ENCODE measurements around the gene IZUMO4.

Gene IZUMO4, protein sequence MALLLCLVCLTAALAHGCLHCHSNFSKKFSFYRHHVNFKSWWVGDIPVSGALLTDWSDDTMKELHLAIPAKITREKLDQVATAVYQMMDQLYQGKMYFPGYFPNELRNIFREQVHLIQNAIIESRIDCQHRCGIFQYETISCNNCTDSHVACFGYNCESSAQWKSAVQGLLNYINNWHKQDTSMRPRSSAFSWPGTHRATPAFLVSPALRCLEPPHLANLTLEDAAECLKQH

DNA sequence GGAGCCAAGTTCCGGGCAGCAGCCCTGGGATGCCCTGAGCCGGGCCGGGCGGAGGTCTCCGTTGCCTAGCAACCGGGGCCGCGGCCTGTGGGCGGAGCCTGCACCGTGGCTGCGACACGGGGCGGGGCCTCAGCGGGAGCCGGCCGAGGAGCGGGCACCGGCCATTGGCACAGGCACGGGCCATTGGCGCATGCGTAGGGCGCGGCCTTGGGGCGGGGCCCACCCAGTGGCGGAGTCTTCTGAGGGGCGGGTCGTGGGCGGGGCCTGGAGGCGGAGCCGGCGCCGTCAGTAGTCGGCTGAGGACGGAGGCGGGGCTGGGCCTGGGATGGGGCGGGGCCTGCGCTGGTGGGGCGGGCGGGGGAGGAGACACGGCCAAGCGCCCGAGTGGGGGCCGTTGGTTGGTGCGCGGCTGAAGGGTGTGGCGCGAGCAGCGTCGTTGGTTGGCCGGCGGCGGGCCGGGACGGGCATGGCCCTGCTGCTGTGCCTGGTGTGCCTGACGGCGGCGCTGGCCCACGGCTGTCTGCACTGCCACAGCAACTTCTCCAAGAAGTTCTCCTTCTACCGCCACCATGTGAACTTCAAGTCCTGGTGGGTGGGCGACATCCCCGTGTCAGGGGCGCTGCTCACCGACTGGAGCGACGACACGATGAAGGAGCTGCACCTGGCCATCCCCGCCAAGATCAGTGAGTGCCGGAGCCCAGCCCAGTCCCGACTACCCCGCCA is at the start of gene IZUMO4:
Gene IZUMO4, plus strand, starts transcription at position 436 of the 723 bp plus-strand sequence. Its CDS starts 31 bp downstream, at position 467.
- peak; percentile 99 to 100 (median 99) for DNase-seq (ENCODE audit: low read depth in 2 of 3, low spot score in 2 of 3)

DNA sequence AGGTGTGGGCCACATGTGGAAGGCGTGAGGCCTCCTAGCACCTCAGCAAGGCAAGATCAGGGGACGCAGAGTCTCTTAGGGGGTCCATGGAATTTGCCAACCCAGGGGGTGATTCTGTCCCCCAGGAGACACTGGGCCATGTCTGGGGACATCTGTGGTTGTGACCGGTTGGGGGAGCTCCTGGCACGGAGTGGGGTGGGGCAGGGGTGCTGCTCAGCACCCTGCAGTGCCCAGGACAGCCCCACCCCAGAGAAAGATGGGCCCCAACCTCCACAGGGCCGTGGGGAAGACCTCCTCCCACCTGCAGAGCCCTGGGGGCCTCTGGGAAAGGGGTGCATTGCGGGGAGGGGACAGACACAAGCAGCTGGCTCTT is 49.7 kb upstream of the IZUMO4 start:
- no peak for DNase-seq (ENCODE audit: low read depth in 2 of 3, low spot score in 2 of 3)

DNA sequence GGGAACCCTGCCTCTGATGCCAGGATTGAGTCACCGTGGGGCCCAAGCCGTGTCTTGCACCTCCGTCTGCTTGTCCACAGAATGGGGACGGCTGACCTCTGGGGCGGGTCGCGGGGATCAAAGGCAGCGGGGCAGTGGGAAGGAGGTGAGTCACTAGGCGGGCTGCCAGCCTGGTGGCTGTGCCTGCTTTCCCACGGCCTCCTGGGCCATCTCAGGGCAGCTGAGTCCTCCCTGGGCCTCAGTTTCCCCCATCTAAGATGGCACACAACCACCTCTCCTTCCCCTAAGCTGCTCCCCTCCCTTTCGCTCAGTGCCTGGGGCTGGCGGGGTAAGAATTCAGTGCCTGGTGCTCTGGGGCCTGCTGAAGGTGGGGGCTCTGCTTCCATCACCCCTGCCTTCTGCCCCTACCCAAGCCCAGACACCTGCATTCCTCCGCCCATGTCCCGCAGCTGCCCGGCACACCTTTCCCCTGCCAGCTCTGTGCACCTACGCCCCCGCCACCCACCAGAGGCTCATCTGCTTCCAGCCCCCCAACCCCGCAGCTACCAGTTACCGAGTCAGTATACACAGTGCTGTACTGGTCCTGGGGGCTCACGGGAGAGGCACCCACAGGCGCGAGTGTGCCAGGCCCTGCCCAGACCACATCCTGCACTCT is 49.1 kb upstream of the IZUMO4 start:
- no peak for DNase-seq (ENCODE audit: low read depth in 2 of 3, low spot score in 2 of 3)

DNA sequence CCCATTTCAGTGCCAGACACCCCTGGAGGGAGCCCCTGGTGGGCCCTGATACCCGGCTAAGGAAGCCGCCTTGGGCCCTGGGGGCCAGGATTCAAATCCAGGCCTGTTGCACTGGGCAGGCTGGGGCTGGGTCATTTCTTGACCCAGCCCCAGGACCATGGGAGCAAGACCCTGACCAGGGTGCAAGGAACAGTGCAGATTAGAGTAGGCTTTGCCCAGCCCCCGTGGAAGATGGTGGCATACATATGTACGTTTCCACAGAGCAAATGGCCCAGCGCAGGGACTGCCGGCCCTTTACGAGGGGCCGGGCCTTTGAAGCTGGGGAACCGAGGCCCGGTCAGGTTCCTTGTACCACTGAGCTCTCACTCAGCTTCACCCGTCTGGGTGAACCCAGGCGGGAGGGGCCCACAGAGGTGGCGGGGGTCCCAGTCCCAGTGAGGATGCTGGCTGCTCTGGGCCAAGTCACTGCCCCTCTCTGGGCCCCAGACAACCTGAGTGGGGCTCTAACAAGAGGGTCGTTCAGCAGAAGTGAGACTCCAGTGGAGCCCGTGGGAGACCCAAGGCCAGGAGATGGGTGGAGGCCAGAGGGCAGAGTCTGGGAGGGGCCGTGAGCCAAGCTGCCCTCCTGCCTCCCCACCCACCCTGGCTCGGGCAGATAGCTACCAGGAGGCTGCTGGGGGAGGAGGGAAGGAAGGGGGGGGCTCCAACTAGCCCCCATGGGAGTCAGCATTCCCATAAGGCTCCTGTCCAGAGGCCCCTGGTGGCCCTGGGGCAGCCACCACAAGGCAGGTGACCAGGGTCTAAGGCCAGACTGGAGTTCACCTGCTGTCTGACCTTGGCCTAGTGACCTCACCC is 48.4 kb upstream of the IZUMO4 start:
- DNase-seq (ENCODE audit: low read depth in 2 of 3, low spot score in 2 of 3) = no peak

DNA sequence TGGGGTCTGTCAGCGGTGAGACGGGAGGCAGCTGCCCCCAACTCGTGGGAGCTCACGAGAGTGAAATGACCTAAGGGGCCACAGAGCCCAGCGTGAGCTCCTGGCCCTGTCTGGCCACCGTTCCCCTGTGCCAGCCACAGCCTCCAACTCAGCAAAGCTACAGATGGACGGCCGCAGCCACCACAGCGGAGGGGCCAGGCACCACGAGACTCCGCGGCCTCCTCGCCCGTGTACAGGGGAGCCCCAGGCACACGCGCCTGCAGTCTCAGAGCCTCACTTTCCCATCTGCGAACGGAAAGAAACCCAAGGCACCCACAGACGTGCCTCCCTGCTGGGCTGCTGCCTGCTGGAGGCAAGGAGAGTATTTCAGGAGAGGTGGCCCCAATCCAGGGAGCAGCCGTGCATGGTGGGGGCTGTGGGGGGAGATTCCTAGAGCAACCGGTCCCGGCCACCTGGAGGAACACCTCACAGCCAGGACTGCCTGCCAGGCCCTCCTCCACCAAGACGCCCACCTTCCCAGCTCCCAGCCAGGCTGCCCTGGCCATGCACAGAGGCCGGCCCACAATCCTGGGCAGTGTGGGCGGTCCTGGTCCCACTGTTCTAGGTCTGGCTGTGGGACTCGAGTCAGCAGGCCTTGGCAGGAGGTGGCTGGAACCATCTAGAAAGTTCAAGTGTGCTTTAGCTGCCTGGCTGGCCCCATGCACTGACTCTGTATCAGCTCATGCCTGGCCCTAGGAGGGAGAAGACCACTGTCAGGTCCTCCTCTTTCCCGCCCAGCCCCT is 47.6 kb upstream of the IZUMO4 start:
- DNase-seq (ENCODE audit: low read depth in 2 of 3, low spot score in 2 of 3) = no peak

DNA sequence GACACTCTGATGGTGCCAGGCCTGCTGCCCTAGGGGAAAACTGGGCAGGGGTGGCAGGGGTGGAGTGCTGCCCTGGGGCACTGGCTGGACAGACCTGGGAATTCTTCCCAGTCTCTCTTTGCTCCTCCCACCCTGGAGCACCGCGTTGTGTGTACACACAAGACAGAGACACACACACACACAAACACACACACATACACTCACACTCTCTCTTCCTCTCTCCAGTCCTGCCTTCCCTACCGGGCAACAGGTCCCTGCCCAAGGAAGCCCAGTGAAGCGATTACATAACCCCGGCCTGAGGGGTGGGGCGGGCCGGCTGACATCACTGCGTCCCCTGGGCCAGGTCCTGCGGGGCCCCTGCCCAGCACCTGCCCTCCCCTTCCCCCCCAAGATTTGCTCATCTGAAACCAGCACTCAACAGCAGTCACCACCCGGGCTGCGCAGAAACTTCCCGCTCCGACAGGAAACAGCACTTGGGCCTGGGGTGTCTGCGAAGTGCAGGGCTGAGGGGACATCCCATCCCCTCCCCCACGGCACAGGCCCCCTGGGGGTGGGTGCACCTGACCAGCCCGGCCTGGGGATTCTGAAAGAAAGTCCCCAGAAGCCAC is 46.9 kb upstream of the IZUMO4 start:
- DNase-seq (ENCODE audit: low read depth in 2 of 3, low spot score in 2 of 3) = peak in 1 of 3 experiments; percentile 37

DNA sequence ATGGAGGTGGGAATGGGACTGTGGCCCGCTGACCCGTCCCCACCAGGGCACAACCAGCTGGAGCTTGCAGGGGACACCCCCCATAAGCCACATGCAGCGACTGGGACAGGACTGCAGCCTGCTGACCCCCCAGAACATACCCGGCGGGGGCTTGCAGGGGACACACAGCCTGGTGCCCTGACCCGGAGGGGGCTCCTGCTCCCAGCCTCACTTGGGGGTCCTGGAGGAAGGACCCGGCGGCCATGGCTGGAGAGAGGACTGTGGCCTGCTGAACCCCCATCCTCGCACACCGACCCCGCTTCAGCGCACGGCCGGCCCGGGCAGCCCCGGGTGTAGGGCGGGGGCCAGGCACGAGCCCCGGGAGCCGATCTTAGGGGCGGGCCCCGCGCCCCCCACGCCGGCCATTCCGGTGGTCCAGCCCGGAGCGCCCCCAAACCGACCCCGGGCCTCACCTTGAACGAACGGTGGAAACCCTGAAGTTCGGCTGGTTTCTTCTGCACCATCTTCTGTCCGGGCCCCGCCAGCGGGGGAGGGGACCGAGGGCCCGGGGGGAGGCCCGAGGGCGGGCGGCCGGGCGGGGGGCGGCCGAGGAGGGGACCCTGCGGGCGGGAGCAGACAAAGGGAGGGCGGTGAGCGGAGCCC is 46.2 kb upstream of the IZUMO4 start:
- no peak for DNase-seq (ENCODE audit: low read depth in 2 of 3, low spot score in 2 of 3)

DNA sequence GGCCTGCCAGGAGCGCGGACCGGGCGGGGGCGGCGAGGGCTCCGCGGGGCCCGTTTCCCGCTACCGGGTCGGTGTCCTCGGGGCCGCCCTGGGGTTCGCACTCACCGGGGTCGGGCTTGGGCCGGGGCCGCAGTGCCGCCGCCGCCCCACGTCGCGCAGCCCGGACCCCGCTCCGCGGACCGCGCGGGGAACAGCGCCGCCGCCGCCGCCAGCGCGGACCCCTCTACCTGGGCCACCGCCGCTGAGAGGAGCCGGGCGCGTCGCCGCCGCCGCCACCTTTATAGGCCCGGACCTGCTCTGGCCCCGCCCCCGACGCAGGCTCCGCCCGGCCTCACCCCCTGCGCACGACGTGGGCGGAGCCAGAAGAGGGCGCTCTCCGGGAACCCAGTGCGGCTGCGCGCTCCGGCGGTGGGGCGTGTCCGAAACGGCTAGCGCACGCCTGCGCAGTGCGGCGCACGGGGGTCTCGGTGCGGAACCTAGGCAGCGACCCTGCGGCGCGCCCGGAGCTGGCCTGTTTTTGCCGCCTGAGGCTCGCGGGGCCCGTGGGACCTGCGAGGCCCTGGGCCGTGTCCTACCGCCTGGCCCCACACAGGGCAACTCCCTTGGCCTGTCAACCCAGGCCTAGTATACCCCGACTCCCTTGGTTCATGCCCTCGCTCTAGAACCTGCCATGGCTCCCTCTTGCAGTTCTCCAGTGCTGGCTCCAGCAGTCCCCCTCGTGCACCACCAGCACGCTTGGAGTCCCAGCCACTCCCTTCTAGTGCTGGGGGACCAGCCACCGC is 45.5 kb upstream of the IZUMO4 start, which contains the start of gene MKNK2:
Gene MKNK2, minus strand, starts transcription at position 254 of the 782 bp plus-strand sequence. CDS start 393 bp downstream, outside the sequence.
- DNase-seq (ENCODE audit: low read depth in 2 of 3, low spot score in 2 of 3) = peak; percentile 91 to 99 (median 95)

DNA sequence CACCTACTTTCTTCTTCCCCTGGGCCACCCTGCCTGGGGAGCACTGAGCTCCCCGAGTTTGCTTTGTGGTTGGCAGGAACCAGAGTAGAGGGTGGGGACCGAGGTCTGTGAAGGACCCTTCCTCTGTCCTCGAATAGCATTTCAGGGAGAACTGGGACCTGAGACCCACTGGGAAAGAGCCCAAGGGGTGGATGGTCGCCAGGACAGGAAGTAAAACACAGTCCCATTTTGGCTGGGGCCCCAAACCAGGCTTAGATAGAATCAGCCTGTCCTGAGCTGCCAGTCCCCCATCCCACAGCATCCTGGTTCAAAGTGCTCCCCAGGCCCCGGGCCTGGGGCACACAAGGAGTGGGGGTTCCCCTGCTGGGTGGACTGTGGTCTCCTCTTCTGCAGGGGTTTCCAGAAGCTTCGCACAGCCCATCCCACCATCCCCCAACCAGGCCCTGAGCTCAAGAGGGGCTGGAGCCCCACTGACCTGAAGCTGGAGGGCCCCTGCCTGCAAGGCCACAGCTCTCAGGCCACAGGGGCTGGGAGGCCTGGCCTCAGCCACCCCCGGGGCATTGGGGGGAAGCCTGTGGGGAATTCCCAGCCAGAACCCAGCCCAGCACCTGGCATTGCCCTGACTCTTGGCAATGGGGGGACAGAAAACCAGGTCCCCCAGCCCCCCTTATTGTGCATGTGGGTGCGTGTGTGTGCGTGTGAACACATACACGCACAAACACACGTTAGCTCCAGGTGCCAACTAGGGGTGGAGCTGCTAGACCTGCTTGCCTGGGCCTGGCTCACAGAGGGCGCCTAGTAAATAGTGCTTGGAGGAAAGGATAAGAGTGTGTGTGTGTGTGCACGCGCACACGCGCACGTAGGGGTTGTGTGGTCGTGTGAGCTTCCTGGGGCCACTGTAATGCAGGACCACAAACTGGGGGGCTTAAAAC is 44.7 kb upstream of the IZUMO4 start:
- DNase-seq (ENCODE audit: low read depth in 2 of 3, low spot score in 2 of 3) = no peak

DNA sequence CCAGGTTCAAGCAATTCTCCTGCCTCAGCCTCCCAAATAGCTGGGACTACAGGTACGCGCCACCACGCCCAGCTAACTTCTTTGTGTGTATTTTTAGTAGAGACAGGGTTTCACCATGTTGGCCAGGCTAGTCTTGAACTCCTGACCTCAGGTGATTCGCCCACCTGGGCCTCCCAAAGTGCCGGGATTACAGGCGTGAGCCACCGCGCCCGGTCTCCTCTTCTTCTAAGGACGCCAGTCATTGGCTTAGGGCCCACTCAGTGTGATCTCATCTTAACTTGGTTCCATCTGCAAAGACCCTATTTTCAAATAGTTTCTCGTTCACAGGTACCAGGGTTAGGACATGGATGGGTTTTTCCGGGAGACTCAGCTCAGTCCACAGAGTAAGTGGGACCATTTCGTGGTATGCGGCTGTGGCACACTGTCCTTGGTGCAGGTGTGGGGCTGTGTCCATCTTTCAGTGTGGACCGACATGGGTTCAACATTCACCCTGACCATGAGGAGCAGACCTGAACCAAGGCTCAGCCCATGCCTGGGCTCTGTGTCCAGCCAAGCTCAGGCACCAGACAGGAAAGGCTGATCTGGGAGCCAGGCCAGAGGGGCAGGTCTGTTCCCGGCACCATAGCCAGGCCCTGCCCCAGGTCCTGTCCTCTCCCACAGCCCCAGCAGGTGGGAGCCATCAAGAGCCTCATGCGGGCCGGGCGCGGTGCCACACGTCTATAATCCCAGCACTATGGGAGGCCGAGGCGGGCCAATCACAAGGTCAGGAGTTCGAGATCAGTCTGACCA is 42.9 kb upstream of the IZUMO4 start:
- DNase-seq (ENCODE audit: low read depth in 2 of 3, low spot score in 2 of 3) = no peak

DNA sequence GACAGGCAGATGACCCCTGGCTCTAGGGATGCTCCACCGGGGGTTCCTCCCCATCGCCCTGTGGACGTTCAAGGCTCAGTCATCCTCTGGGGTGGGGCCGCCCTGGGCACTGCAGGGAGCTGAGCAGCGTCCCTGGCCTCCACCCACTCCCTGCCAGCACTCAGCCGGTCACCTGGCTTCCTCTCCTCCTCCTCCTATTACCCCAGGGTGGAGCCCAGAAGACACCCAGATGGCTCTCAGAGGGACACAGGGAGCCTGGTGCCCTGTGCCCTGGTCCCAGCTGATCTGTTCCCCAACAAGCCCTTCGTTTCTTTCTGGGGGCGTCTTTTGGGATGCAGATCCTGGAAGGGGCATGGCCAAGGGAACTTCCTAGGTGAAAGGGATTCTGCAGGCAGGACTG is 42.0 kb upstream of the IZUMO4 start:
- no peak for DNase-seq (ENCODE audit: low read depth in 2 of 3, low spot score in 2 of 3)

DNA sequence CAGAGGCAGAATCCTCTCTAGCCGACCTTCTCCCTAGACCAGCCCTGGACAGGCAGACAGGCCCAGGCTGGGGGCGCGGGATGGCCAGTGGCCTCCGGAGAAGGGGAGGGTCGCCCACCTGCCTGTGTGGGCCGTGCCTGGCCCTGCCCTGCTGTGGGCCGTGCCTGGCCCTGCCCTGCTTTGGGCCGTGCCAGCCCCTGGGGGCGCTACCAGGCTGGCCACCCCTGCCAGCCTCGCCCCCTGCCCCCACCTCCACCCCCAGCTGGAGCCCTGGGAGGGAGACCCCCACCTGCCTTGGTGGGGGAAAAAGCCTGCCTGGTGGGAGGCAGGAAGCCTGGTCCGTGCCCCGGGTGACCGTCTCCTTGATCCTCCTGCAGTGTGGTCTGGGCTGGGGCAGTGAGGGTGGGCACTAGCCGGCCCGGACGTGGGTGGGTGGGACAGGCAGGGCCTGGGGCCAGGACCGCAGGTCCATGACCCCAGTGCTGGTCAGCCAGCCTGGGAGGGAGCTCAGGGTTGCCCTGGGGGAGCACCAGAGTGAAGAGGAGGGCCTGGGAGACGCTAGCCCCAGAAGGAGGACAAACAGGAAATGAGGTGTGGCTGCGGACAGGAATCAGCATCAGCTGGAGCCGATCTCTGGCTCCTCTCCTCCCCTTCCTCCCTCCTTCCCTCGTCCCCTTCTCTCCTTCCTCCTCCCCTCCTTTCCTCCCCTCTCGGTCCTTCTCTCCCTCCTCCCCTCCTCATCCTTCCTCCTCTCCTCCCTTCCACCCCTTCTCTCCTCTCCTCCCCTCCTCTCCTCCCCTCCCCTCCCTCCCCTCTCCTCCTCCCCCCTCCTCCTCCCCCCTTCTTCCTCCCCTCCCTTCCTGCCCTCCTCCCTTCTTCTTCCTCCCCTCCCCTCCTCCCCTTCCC is 40.5 kb upstream of the IZUMO4 start:
- no peak for DNase-seq (ENCODE audit: low read depth in 2 of 3, low spot score in 2 of 3)

DNA sequence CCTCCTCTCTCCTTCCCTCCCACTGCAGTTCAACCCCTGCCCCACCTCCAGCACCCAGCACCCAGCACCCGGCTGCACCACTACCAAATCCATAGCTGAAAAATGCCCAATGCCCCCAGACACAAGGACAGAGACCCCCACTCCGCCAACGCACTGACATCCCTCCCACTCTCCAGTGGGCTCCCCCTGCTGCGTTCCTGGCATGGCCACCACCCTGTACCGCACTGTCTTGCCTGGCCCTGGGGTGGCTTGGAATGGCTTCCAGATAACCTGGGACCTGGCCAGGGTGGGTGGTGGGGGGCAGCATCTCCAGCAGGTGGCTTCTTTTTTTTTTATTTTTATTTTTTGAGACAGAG is 39.9 kb upstream of the IZUMO4 start:
- DNase-seq (ENCODE audit: low read depth in 2 of 3, low spot score in 2 of 3) = no peak

DNA sequence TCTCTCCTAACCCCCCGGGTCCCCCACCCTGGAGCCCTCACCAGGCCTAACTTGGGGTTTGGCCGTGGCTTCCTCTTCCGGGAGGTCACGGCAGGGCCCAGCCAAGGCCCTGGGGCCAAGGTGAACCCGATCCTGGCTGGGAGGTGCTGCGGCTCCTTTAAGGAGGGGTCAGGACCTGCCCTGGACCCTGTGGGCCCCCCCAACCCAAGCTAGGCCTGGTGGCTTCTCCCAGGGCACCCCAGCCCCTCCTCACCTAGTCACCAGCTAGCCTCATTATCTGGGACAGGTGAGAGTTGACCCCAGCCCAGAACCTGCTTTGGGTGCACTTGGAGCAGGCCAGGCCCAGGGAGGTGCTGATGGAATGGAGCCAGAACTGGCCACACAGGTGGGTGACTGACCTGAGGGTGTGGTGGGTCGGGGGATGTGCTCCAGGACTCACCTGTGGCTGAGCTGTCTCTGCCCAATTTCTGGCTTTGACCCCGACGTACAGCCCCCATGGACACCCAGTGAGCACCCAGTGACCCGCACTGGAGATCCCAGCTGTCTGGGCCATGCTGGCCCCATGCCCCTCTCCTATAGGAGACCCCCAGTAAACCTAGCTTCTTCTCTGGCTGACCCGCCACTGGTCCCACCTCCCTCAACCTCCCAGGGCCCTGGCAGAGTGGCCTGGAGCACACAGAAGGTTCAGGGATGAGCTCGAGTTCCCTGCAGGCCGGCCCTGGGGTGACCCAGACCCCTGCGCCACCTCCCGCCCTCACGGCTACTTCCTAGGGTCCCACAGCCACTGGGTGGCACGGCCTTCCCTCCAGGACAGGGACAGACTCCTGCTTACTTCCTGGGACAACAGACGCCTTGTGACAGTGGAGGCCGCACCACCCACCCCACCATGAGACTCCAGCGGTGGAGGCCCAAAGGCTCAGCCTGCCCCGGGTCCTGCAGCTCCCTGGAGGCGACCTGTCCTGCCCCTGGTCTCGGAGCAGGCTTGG is 38.9 kb upstream of the IZUMO4 start:
- DNase-seq (ENCODE audit: low read depth in 2 of 3, low spot score in 2 of 3) = no peak
